HFF-Myc (cell line): ENCODE results near the gene ADGRD1.
"Not testable (repeated sequence)": the region's sequence is repeated elsewhere in the genome, so short reads cannot be mapped to it uniquely, and the experiment has no call there.

ENCODE experiments used
- DNase-seq: peaks from one replicate; pipeline ENCODE4 v3.0.0-alpha.2; 2011; ENCODE audit warnings: low read depth; ENCODE audit errors: extremely low read depth
- H3K4me3 ChIP-seq: replicated peaks from 2 replicates; pipeline ENCODE4 v1.5.1; 2011; ENCODE audit warnings: low read depth, mild to moderate bottlenecking, control low read depth, low read length
- CTCF ChIP-seq: IDR thresholded peaks from 2 replicates; pipeline ENCODE4 v1.5.1; 2012; ENCODE audit warnings: mild to moderate bottlenecking, low read depth, low read length, control low read depth; ENCODE audit errors: missing control alignments

Gene ADGRD1

GRCh38 chr12:131065801-131066200 is 112.1 kb downstream of the ADGRD1 start:
- DNase-seq, result no peak
- H3K4me3 ChIP-seq, result no peak overlapping the region
- no peak for TF ChIP-seq CTCF

- no peak for DNase-seq
- TF ChIP-seq CTCF, result no peak
- H3K4me3 ChIP-seq, result no peak overlapping the region
Measured at GRCh38 chr12:131066207-131066885, 112.6 kb downstream of the ADGRD1 start.

GRCh38 chr12:131066886-131067490 is 113.3 kb downstream of the ADGRD1 start:
- H3K4me3 ChIP-seq, result no peak overlapping the region
- no peak for TF ChIP-seq CTCF
- no peak for DNase-seq

- no peak for TF ChIP-seq CTCF
- DNase-seq, result no peak
- no peak overlapping the region for H3K4me3 ChIP-seq
Measured at GRCh38 chr12:131067981-131068851, 114.5 kb downstream of the ADGRD1 start.

- DNase-seq, H3K4me3 ChIP-seq: not testable (repeated sequence)
Measured at GRCh38 chr12:131068926-131069720, 115.4 kb downstream of the ADGRD1 start.

- not testable (repeated sequence) for DNase-seq, H3K4me3 ChIP-seq
Measured at GRCh38 chr12:131070136-131070535, 116.4 kb downstream of the ADGRD1 start.

GRCh38 chr12:131070668-131071067 is 117.0 kb downstream of the ADGRD1 start:
- not testable (repeated sequence) for H3K4me3 ChIP-seq, DNase-seq

- not testable (repeated sequence) for H3K4me3 ChIP-seq, DNase-seq
Measured at GRCh38 chr12:131071234-131071820, 117.6 kb downstream of the ADGRD1 start.

GRCh38 chr12:131071950-131072349 is 118.2 kb downstream of the ADGRD1 start:
- not testable (repeated sequence) for H3K4me3 ChIP-seq, DNase-seq
